ENCODE measurements around the gene CLPTM1.

CLPTM1 gene

DNA sequence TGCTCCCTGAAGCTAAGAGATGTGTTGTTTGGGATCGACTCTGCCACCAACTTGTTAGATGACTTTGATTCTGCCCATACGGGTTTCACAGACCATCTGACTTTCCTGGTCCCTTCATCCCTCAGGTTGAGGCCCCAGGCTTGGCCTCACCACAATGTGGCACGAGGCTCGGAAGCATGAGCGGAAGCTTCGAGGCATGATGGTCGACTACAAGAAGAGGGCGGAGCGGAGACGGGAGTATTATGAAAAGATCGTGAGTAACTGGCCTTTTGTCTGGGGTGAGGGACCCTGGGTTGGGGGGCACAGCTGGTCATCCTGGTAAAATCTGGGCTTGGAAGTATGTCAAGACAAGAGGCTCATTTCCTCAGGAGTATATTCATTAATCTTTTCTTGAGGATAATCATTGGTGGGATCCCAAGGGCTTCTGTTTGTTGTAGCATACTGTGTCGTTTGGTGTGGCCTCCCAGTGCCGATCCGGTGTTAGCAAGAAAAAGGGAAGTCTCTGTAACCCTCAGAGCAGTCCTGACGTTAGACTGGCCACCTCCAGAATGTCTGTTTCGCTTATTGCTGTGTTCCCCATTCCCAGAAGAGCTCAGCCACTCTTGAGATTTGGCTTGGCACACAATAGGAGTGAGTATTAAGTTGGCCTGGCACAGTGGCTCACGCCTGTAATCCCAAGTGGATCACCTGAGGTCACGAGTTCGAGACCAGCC, 85.0 kb downstream of the CLPTM1 start:
- no peak for TF ChIP-seq EZH2phosphoT487 (IDR thresholded peaks at IDR 0.05; ENCODE audit: borderline replicate concordance, low read length)
- TF ChIP-seq, protein P1, sequence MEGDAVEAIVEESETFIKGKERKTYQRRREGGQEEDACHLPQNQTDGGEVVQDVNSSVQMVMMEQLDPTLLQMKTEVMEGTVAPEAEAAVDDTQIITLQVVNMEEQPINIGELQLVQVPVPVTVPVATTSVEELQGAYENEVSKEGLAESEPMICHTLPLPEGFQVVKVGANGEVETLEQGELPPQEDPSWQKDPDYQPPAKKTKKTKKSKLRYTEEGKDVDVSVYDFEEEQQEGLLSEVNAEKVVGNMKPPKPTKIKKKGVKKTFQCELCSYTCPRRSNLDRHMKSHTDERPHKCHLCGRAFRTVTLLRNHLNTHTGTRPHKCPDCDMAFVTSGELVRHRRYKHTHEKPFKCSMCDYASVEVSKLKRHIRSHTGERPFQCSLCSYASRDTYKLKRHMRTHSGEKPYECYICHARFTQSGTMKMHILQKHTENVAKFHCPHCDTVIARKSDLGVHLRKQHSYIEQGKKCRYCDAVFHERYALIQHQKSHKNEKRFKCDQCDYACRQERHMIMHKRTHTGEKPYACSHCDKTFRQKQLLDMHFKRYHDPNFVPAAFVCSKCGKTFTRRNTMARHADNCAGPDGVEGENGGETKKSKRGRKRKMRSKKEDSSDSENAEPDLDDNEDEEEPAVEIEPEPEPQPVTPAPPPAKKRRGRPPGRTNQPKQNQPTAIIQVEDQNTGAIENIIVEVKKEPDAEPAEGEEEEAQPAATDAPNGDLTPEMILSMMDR (IDR thresholded peaks at IDR 0.05; ENCODE audit: low read depth, low read length, poor library complexity, severe bottlenecking), result no peak
- Histone ChIP-seq H3K9me2 (replicated peaks; ENCODE audit: control insufficient read depth, low read length) (no peaks in the 10 kb centered on the region), H4K20me1 (ENCODE audit: control insufficient read depth, insufficient read depth, low read depth, low read length) (peaks cover 20% of the 10 kb centered on the region), H3K9me3 (ENCODE audit: control insufficient read depth, insufficient read depth, low read length) (no peaks in the 10 kb centered on the region), H3K79me2 (ENCODE audit: control insufficient read depth, low read length) (peaks cover 62% of the 10 kb centered on the region), H3K4me3 (ENCODE audit: low read length) (peak overlapping the region; percentile 97), H3K27ac (ENCODE audit: low read depth, low read length) (peak overlapping the region; percentile 97), H3K4me1 (ENCODE audit: control insufficient read depth, low read length) (peaks cover 51% of the 10 kb centered on the region), H3K27me3 (ENCODE audit: control insufficient read depth, low read length) (no peaks in the 10 kb centered on the region), H3K36me3 (ENCODE audit: control insufficient read depth, low read length) (peaks cover 79% of the 10 kb centered on the region), H3F3A (ENCODE audit: control insufficient read depth, insufficient read depth) (peaks cover 6% of the 10 kb centered on the region; the same call in 1 of the 2 replicates), H3K4me2 (ENCODE audit: low read length) (peak overlapping the region; percentile 98)

- Histone ChIP-seq H3K9me2 (replicated peaks; ENCODE audit: control insufficient read depth, low read length) (no peaks in the 10 kb centered on the region), H3K36me3 (ENCODE audit: control insufficient read depth, low read length) (peaks cover 80% of the 10 kb centered on the region), H3K4me2 (ENCODE audit: low read length) (peak overlapping the region; percentile 98), H3K79me2 (ENCODE audit: control insufficient read depth, low read length) (peaks cover 71% of the 10 kb centered on the region), H3K9me3 (ENCODE audit: control insufficient read depth, insufficient read depth, low read length) (no peaks in the 10 kb centered on the region), H3K27me3 (ENCODE audit: control insufficient read depth, low read length) (no peaks in the 10 kb centered on the region), H3F3A (ENCODE audit: control insufficient read depth, insufficient read depth) (peaks cover 13% of the 10 kb centered on the region), H4K20me1 (ENCODE audit: control insufficient read depth, insufficient read depth, low read depth, low read length) (peaks cover 20% of the 10 kb centered on the region), H3K27ac (ENCODE audit: low read depth, low read length) (peak overlapping the region; percentile 97), H3K4me3 (ENCODE audit: low read length) (peak overlapping the region; percentile 97), H3K4me1 (ENCODE audit: control insufficient read depth, low read length) (peaks cover 60% of the 10 kb centered on the region)
- TF ChIP-seq, protein P1 (IDR thresholded peaks at IDR 0.05; ENCODE audit: low read depth, low read length, poor library complexity, severe bottlenecking), result no peak
- TF ChIP-seq EZH2phosphoT487 (IDR thresholded peaks at IDR 0.05; ENCODE audit: borderline replicate concordance, low read length), result no peak
These were observed 85.9 kb downstream of the CLPTM1 start for GRCh38 chr19:45041125-45041524.
